Stomach (tissue), 4 donors: ENCODE results near the gene ABCC1.

Experiments
- CTCF ChIP-seq, 7 experiments: fragments of 450-650 bp in 4 of 7; fragments of 200-600 bp in 3 of 7; sonication (generic) in 3 of 7; IDR thresholded peaks; one replicate each; pipeline ENCODE4 v1.5.1; 2016 to 2019; ENCODE audit warnings: antibody characterized with exemption in 7 of 7, control low read depth in 2 of 7, mild to moderate bottlenecking in 1 of 7
- EP300 ChIP-seq: sonication (generic); formaldehyde crosslinking; IDR thresholded peaks from one replicate; pipeline ENCODE4 v1.6.1; 2017; ENCODE audit warnings: antibody characterized with exemption

DNA sequence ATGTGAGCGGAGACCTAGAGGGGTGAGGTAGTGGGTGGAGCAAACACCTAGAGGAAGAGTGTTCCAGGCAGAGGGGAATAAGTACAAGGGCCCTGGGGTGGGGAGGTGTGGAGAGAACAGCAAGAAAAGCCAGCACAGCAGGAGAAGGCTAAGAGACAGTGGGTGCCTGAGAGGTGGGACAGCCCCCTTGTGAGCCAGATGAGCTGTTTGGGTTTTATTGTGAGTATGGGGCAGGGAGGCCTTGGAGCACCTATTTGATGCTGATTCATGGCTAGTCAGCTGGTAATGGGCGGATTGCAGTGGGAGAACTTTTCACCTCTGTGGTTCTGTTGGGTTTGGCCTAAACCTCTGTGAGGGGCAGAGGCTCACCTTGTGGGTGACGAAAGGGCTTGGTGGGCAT, 68.4 kb downstream of the ABCC1 start:
- TF ChIP-seq EP300, result no peak
- TF ChIP-seq CTCF (IDR thresholded peaks at IDR 0.05), result no peak
